Stimulated activated CD8-positive, alpha-beta memory T cell treated with anti-CD3 and anti-CD28 coated beads, Interleukin-7, amount 100 ng/mL, for 4 hours (primary cell): ENCODE data around the gene USF1.
"Not testable (repeated sequence)": the region's sequence is repeated elsewhere in the genome, so short reads cannot be mapped to it uniquely, and the experiment has no call there.

ENCODE experiments used
- DNase-seq, 2 donors: peaks; one replicate each; pipeline ENCODE4 v3.0.0-alpha.2; 2020; ENCODE audit warnings: low read depth in 2 of 2

The USF1 gene

DNA sequence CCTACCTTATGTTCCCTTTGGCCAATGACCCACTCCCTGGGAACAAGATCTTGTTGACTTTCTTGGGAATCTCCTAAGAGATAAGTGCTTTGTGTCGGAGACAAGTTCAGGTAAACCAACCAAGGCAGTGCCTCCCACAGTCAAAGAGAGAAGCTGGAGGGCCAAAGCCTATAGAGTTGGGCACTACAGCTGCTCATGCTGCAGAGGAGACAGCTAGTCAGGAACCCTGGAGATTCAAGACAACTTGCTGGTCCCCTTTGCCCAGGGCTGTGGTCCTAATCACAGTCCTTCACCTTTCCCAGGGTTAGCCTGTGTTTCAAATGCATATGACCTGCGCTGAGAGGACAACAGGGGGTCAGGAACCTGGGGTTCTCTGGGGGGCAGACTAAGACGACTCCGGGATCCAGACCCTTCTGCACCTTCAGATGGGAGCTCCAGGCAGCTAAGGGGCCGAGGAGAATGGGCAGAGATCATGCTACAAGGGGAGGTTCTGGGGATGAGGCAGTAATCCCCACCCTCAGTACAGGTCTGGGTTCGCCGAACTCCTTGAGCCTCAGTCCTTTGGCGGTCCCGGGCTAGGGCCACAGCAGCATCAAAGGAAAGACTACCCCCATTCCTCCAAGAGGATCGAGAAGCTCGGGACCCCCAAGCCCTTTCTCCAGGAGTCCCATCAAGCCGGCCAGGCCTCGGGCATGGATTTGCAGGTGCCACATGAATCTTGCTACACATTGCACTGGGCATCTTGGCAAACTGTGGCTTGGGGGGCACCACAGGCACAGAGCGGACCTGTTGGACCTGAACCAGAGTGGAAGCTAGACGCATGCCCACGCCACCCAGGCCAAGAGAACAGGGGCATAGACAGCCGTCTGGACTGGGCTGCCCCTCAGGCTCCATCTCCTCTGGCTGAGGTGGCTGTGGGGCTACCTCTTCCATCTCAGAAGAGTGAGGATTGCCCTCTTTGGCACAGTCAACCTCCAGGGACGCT, 2.0 kb upstream of the USF1 start:
- no peak for DNase-seq

DNA sequence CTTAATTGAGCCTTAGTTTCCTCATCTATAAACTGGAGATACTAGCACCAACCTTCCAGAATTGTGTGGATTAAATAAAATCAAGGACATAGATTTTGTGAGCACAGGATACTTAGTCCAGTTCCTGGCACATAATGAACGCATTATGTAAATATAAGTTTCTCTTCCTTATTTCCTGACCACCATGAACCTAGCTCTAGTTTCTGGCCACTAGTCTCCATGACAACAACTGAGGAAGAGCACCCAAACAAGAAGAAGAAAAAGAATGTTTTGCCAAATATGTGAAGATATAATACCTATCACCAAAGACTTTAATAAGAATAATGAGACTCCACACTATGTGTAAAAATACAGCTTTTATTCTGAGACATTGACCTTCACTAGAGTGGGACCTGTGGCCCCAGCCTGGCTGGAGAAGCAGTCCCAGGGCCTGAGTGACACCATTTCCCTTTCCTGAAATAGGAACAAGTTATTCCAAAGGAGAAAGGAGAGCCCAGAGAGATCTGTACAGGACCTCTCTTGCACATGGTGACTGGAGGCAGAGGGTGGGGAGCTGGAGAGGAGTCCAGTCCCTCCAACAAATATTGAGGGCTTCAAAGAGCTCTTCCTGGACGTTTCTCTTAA, 940 bp upstream of the USF1 start:
- DNase-seq: no peak

GRCh38 chr1:161044908-161045735, 655 bp downstream of the USF1 start:
- DNase-seq: peak; percentile 50 to 55

- DNase-seq: no peak
Measured at GRCh38 chr1:161044535-161044907, 1.3 kb downstream of the USF1 start.

DNA sequence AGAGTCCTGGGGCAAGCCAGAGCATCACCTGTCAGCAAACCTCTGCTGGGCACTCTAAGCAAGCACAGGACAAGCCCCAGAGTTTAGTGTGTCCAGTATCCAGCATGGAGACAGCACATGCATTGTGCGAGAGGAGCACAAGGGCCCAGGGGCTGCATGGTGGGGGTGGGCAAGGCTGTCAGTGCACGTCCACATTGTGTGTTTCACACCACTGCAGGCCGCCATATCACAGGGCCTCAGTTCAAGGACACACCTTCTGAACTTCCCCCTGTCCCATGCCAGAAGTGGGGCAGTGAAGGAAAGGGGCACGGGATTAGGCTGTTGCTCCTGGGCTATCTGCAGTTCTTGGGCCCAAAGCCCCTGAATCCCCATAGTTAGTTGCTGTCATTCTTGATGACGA, 6.2 kb downstream of the USF1 start:
- no peak for DNase-seq

DNA sequence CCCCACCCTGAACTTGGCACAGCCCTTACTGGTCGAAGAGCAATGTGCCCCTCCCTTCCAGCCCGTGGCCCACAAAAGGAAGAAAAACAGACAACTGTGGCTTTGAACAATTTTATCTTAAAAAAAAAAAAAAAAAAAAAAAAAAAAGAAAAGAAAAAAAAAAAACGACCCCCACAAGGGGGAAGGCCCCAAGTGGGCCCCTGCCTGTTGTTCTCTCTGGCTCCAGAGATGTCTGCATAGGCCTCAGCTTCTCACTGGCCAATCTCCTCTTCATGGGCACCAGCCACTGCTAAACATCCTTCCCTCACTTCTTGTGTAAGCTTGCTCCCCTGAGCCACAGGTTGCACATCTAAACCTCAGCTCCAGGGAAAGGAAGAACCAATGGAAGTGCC, 6.6 kb downstream of the USF1 start:
- DNase-seq: no peak

GRCh38 chr1:161038523-161039153, 7.1 kb downstream of the USF1 start, which contains the start of gene TSTD1:
Gene TSTD1 (minus strand): TSS chr1:161038964. CDS start chr1:161038889, 75 bp downstream.
- DNase-seq: peak; percentile 75 to 86

DNA sequence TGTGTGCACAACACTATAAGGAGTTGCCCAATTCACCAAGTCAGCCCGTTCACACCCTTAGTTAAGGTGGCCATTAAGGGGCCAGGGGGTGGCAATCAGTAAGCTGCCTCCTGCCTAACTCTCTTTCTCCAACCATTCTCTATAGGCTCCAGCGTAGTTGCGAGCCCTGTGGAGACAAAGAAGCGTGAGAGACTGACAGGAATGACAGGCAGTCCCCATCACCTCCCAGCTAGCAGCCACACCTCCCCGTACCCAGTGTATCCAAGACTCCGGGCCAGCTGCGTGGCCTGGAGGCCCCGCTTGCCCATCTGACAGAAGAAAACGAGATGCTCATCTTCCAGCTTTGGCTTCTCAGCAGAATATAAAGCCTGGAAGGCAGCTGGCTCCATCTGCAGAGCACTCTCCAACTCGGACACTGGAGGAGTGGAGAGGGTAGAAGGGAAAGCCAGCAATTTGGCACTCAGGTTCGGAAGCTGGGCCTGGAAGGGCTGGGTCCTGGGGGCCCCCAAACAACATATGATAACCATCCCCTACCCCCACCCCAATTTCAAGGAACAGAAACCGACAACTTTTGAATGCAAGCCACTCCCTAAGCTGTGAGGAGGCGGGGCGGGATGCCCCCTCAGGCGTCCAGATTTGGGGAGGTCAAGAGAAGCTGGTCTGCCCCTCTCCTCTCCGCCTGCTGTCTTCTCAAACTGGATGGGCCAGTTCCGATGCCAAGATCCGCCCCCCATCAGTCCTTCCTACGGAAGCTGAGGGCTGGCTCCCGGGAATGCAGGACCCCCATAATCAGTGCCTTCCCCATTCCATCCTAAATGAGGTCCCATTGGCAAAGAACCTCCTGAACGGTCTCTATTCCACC, 7.9 kb downstream of the USF1 start:
- DNase-seq: no peak

DNA sequence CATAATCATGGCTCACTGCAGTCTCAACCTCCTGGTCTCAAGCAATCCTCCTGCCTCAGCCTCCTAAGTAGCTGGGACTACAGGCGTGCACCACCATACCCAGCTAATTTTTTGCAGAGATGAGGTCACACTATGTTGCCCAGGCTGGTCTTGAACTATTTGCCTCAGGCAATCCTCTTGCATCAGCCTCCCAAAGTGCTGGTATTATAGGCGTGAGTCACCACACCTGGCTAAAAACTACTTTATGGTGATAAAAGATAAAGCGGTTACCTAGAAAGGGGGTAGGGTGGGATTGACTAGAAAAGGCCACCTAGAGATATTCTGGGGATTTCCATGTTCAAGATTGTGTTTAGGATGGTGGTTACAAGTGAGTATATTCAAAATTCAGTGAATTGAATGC, 12.0 kb downstream of the USF1 start:
- DNase-seq: no peak

- no peak for DNase-seq
Measured at GRCh38 chr1:161032409-161032808, 13.4 kb downstream of the USF1 start.

DNA sequence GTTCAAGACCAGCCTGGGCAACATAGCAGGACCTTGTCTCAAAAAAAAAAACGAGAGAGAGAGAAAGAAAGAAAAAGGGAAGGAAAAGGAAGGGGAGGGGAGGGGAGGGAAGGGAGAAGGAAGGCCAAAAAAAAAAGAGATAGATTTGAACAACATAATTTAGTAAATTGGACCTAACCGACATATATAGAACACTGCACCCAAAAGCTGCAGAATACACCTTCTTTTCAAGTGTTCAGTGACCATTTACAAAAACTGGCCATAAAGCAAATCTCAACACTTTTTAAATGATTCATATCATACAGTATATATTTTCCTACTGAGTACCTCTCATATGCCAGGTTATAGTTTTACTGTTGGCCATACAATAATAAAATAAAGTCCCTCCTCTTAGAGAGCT, 13.9 kb downstream of the USF1 start:
- DNase-seq: no peak

DNA sequence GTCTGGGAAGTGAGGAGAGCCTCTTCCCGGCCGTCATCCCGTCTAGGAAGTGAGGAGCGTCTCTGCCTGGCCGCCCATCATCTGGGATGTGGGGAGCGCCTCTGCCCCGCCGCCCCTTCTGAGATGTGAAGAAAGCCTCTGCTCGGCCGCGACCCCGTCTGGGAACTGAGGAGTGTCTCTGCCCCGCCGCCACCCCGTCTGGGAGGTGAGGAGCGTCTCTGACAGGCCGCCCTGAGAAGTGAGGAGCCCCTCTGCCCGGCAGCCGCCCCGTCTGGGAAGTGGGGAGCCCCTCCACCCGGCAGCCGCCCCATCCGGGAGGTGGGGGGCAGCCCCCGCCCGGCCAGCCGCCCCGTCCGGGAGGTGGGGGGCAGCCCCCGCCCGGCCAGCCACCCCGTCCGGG, 16.3 kb downstream of the USF1 start:
- DNase-seq: not testable (repeated sequence)

DNA sequence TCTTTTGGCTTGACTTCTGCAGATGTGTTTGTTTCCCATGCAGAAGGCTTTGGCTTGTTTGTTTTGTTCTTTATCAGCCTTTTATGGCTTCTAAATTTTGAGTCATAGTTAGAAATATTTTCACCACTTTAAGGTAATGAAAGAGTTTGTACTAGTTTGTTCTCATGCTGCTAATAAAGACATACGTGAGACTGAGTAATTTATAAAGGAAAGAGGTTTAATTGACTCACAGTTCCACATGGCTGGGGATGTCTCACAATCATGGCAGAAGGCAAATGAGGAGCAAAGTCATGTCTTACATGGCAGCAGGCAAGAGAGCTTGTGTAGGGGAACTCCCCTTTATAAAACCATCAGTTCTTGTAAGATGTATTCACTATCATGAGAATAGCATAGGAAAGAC, 18.8 kb downstream of the USF1 start:
- DNase-seq: not testable (repeated sequence)

DNA sequence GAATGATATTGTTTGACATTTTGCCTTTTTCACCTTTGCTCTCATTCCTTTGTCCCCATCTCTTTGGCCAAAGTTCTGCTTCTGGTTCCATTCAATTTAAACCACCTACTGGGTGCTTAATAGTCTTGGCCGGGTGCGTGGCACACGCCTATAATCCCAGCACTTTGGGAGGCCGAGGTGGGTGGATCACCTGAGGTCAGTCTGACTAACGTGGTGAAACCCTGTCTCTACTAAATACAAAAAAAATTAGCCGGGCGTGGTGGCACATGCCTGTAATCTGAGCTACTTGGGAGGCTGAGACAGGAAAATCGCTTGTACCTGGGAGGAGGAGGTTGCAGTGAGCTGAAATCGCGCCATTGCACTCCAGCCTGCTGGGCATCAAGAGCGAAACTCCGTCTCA, 23.3 kb downstream of the USF1 start:
- not testable (repeated sequence) for DNase-seq

- no peak for DNase-seq
Measured at GRCh38 chr1:161021970-161022353, 23.8 kb downstream of the USF1 start.

DNA sequence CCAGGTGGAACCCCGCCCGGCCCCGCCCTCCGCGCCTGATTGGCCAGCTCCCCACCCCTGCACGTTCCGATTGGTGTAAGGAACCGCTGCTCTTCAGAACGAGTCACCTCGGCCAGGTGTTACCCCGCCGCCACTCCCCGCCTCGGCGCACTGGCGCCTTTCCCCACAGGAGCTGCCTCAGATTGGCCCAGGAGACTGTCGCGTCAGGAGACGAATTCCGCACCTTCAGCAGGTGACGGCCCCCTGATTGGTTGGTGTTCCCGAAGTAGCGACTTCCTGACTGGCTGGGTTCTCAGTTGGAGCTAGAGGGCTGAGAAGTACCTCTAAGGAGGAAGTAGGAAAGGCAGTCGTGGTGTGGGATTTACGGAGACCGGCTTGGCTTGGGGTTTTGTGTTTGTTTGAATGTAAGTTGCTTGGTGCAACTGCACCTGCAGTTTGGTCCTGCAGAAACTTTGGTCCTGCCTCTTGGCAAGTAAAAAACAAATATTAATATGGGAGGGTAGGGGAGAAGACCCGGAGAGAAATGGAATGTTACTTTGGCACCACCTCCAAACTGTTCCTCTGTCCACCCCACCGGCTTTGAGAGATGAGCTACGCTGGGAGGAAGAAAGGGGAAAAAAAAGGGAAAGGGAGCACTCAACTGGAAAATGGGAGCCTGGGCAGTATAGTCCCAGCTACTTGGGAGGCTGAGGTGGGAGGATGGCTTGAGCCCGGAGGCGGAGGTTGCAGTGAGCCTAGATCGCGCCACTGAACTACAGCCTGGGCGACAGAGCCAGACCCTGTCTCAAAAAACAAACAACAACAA, 24.4 kb downstream of the USF1 start:
- DNase-seq: peak; percentile 71 to 86

DNA sequence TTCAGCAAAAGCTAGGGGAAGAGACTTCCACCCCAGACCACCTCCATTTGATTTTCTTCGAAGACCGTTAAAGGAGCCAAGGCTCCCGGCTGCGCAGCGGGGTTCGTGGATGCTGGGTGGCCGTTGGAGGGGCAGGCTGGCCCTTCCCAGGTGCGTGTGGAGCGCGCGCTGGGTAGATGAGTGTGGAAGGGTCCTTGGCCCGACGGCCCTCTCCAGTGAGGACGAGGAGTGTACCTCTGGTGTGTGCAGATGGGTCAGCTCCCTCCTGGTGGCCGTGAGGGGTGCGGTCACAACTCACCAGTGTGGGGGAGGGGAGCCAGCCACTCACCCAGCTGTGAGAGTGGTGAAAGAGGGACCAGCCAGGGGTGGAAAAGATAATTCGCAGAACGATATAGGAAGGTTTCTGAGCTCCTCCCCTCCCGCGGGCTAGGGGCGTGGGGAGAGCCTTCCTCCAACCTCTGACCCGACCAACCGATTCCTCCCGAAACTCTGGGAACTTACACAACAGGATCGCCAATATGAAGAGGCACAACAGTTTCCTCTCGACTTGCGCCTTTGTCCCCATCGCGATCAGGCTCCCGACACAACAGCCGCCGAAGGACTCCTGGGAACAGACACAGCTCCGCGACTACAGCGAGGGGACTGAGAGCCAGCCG, 25.1 kb downstream of the USF1 start, which contains the start of gene F11R:
TSS of gene F11R (minus strand) at position 644 of the 656 bp plus-strand sequence. CDS start at position 565, 79 bp downstream.
- DNase-seq: no peak

GRCh38 chr1:161019751-161020495, 25.9 kb downstream of the USF1 start:
- DNase-seq: no peak
